ENCODE measurements around the gene DSG3. TPM values are rescaled to one million over a fixed set of nuclear protein-coding genes. Genes with fewer than 3 reads are reported as not detected.

DSG3 gene
- 0.15 TPM for polyA plus RNA-seq
- long read RNA-seq, donor 1, result 0 reads
- long read RNA-seq, donor 2, result 0 reads
- long read RNA-seq, donor 3, result 0 reads
- long read RNA-seq, donor 4, result 0 reads
- long read RNA-seq, donor 5, result 0 reads
- long read RNA-seq, donor 6, result 0 reads
- long read RNA-seq, donor 7, result 0 reads
- long read RNA-seq, donor 8, result 0 reads
- long read RNA-seq, donor 9, result 0 reads
- long read RNA-seq, donor 10, result 0 reads
- long read RNA-seq, donor 11, result 0 reads

DNA sequence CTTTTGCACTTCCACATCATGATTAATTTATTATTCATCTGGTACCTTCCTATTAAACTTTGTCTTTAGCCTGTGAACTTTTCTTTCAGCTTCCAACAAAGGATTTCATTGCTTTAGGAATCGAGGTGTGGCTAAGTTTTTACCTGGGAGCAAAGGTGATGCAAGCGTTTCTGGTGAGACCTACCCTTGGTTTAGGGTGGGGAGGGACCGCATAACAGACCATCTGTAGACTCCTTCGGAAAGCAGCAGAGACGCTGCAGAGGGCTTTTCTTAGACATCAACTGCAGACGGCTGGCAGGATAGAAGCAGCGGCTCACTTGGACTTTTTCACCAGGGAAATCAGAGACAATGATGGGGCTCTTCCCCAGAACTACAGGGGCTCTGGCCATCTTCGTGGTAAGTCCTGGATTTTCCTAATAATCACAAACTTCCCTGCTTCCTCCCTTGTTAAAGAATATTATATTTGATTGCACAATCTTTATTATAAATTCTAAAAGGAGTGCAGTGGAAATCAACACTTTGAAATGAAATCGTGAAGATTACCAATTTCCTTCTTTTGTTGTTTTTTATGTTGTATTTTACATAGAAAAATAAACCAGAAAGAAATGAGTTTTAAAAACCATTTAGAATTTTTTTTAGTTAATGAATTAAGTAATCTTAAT is at the start of gene DSG3:
Gene DSG3 (plus strand): TSS at position 212 of the 662 bp plus-strand sequence. CDS start 137 bp downstream, at position 349.
- Histone ChIP-seq H3K27me3 (ENCODE audit: control insufficient read depth, insufficient read depth, low read length) (no peaks in the 10 kb centered on the region), H3K9me3 (ENCODE audit: control insufficient read depth, low read depth, low read length) (no peaks in the 10 kb centered on the region), H3K4me1 (ENCODE audit: control insufficient read depth, insufficient read depth, low read length) (no peaks in the 10 kb centered on the region), H3K4me3 (ENCODE audit: low read length) (no peak within 1 kb of the TSS), H3K27ac (ENCODE audit: low read length) (no peak within 1 kb of the TSS), H3K36me3 (ENCODE audit: control insufficient read depth, insufficient read depth, low read length) (no peaks in the 10 kb centered on the region)
- 85% methylated on average over 1 of the region's 9 CpGs for WGBS (ENCODE audit: insufficient coverage, low lambda C conversion rate)
- peak in 1 of 2 donors; percentile 22 for DNase-seq

GRCh38 chr18:31398191-31398590 is 49.4 kb upstream of the DSG3 start:
- Histone ChIP-seq H3K9me3 (ENCODE audit: control insufficient read depth, low read depth, low read length) (no peaks in the 10 kb centered on the region), H3K27me3 (ENCODE audit: control insufficient read depth, insufficient read depth, low read length) (no peaks in the 10 kb centered on the region), H3K4me1 (ENCODE audit: control insufficient read depth, insufficient read depth, low read length) (peaks cover 51% of the 10 kb centered on the region), H3K27ac (ENCODE audit: low read length) (no peak overlapping the region), H3K4me3 (ENCODE audit: low read length) (no peak overlapping the region), H3K36me3 (ENCODE audit: control insufficient read depth, insufficient read depth, low read length) (no peaks in the 10 kb centered on the region)
- WGBS (ENCODE audit: insufficient coverage, low lambda C conversion rate), result 80% methylated on average over 1 of the region's 2 CpGs
- DNase-seq, result no peak

DNA sequence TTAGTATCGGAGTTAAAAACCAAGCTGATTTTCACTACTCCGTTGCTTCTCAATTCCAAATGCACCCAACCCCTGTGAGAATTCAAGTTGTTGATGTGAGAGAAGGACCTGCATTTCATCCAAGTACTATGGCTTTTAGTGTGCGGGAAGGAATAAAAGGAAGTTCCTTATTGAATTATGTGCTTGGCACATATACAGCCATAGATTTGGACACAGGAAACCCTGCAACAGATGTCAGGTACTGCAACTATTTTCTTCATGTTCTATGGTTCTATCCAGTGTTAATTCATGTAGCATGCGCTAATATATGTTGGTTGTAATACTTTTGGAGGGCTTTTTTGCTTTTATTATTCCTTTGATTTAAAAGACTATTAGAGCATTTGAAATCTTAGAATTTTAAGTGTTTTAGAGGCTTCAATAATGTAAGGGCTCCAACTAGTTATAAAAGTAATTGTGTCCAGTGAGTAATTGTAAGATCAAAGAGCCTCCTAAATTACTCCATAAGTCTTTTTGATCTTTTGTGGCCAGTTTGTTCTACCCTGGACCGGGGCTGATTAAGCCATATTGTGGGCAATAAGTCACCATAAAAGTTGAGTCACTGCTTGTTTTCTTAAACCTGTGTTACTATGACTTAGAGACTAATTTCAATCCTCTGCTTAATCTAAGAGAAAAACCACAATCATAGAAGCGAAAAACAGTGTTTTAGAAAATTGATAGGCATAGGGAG is 48.1 kb upstream of the DSG3 start:
- Histone ChIP-seq H3K4me1 (ENCODE audit: control insufficient read depth, insufficient read depth, low read length) (peaks cover 51% of the 10 kb centered on the region), H3K27ac (ENCODE audit: low read length) (peak overlapping the region; percentile 71), H3K4me3 (ENCODE audit: low read length) (no peak overlapping the region), H3K27me3 (ENCODE audit: control insufficient read depth, insufficient read depth, low read length) (no peaks in the 10 kb centered on the region), H3K9me3 (ENCODE audit: control insufficient read depth, low read depth, low read length) (no peaks in the 10 kb centered on the region), H3K36me3 (ENCODE audit: control insufficient read depth, insufficient read depth, low read length) (no peaks in the 10 kb centered on the region)
- WGBS (ENCODE audit: insufficient coverage, low lambda C conversion rate), result 17% methylated on average over 1 of the region's 6 CpGs
- DNase-seq, result peak; percentile 69 to 87

- no peaks in the 10 kb centered on the region for H3K9me3 ChIP-seq (ENCODE audit: control insufficient read depth, low read depth, low read length)
- H3K27ac ChIP-seq (ENCODE audit: low read length), result peak overlapping the region; percentile 30
- no peaks in the 10 kb centered on the region for H3K27me3 ChIP-seq (ENCODE audit: control insufficient read depth, insufficient read depth, low read length)
- peak; percentile 42 to 78 for DNase-seq
- 0% methylated on average over 1 of the region's 6 CpGs for WGBS (ENCODE audit: insufficient coverage, low lambda C conversion rate)
- H3K4me1 ChIP-seq (ENCODE audit: control insufficient read depth, insufficient read depth, low read length), result peaks cover 48% of the 10 kb centered on the region
- no peaks in the 10 kb centered on the region for H3K36me3 ChIP-seq (ENCODE audit: control insufficient read depth, insufficient read depth, low read length)
- no peak overlapping the region for H3K4me3 ChIP-seq (ENCODE audit: low read length)
Observed at GRCh38 chr18:31401156-31402025, 46.1 kb upstream of the DSG3 start.

DNA sequence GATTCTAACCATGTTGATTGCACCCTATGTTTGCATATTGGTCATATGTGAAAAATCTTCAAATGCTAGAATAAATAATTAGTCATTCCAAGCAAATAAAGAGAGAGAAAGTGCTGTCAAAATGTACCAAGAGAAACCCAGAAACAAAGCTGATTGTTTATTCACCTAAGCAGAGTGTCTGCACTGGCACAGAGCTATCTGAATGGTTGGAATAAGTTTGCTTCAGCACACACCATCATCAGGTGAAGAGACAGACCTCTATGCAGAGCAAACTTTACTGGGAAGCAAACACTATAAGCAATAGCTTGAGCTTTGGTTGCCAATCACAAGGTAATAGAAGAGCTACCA is 45.5 kb upstream of the DSG3 start:
- H3K9me3 ChIP-seq (ENCODE audit: control insufficient read depth, low read depth, low read length), result no peaks in the 10 kb centered on the region
- no peak overlapping the region for H3K4me3 ChIP-seq (ENCODE audit: low read length)
- H3K27ac ChIP-seq (ENCODE audit: low read length), result peak overlapping the region; percentile 30
- H3K36me3 ChIP-seq (ENCODE audit: control insufficient read depth, insufficient read depth, low read length), result no peaks in the 10 kb centered on the region
- H3K4me1 ChIP-seq (ENCODE audit: control insufficient read depth, insufficient read depth, low read length), result peaks cover 42% of the 10 kb centered on the region
- H3K27me3 ChIP-seq (ENCODE audit: control insufficient read depth, insufficient read depth, low read length), result no peaks in the 10 kb centered on the region
- peak in 1 of 2 donors; percentile 29 for DNase-seq

DNA sequence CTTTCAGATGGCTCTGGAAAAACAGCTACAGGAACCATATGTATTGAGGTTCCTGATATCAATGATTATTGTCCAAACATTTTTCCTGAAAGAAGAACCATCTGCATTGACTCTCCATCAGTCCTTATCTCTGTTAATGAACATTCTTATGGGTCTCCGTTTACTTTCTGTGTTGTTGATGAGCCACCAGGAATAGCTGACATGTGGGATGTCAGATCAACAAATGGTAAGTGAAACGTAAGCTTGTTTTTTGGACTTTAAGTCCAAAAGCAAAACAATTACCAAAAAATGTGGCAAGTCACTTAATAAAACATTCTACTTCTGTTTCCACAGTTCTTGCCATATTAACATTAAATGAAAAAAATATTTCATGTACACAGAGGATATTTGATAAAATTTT is 44.1 kb upstream of the DSG3 start:
- Histone ChIP-seq H3K9me3 (ENCODE audit: control insufficient read depth, low read depth, low read length) (no peaks in the 10 kb centered on the region), H3K4me3 (ENCODE audit: low read length) (no peak overlapping the region), H3K27ac (ENCODE audit: low read length) (no peak overlapping the region), H3K27me3 (ENCODE audit: control insufficient read depth, insufficient read depth, low read length) (no peaks in the 10 kb centered on the region), H3K36me3 (ENCODE audit: control insufficient read depth, insufficient read depth, low read length) (no peaks in the 10 kb centered on the region), H3K4me1 (ENCODE audit: control insufficient read depth, insufficient read depth, low read length) (peaks cover 30% of the 10 kb centered on the region)
- WGBS (ENCODE audit: insufficient coverage, low lambda C conversion rate), result 83% methylated on average over 1 of the region's 2 CpGs
- DNase-seq, result no peak

DNA sequence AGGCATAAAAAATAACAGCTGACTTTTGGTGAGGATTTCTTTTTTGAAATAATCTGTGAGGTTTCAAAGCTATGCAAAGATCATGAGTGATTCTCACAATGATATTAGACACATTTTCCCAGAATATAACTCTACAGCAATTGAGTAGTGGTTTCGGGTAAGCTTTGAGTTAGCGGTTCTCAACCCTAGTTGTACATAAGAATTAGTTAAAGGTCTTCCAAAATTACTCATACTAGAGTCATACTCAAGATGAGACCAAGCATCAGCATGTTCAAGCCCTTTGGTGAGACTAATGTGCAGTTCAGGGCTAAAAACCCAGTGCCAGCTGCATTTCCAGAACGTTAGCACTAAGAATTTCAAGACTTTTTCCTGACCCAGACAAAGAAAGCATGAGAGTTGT is 39.9 kb upstream of the DSG3 start:
- Histone ChIP-seq H3K27me3 (ENCODE audit: control insufficient read depth, insufficient read depth, low read length) (no peaks in the 10 kb centered on the region), H3K36me3 (ENCODE audit: control insufficient read depth, insufficient read depth, low read length) (no peaks in the 10 kb centered on the region), H3K4me3 (ENCODE audit: low read length) (no peak overlapping the region), H3K4me1 (ENCODE audit: control insufficient read depth, insufficient read depth, low read length) (no peaks in the 10 kb centered on the region), H3K27ac (ENCODE audit: low read length) (no peak overlapping the region), H3K9me3 (ENCODE audit: control insufficient read depth, low read depth, low read length) (peaks cover 4% of the 10 kb centered on the region)
- WGBS (ENCODE audit: insufficient coverage, low lambda C conversion rate), result 100% methylated on average over 1 of the region's 3 CpGs
- DNase-seq, result no peak

GRCh38 chr18:31409276-31409675 is 38.3 kb upstream of the DSG3 start:
- peaks cover 4% of the 10 kb centered on the region for H3K9me3 ChIP-seq (ENCODE audit: control insufficient read depth, low read depth, low read length)
- no peak for DNase-seq
- H3K4me3 ChIP-seq (ENCODE audit: low read length), result no peak overlapping the region
- WGBS (ENCODE audit: insufficient coverage, low lambda C conversion rate), result 79% methylated on average over 2 of the region's 4 CpGs
- no peaks in the 10 kb centered on the region for H3K36me3 ChIP-seq (ENCODE audit: control insufficient read depth, insufficient read depth, low read length)
- H3K27ac ChIP-seq (ENCODE audit: low read length), result no peak overlapping the region
- H3K27me3 ChIP-seq (ENCODE audit: control insufficient read depth, insufficient read depth, low read length), result no peaks in the 10 kb centered on the region
- H3K4me1 ChIP-seq (ENCODE audit: control insufficient read depth, insufficient read depth, low read length), result no peaks in the 10 kb centered on the region

GRCh38 chr18:31410716-31411483 is 36.6 kb upstream of the DSG3 start:
- no peak for DNase-seq
- Histone ChIP-seq H3K27ac (ENCODE audit: low read length) (no peak overlapping the region), H3K4me1 (ENCODE audit: control insufficient read depth, insufficient read depth, low read length) (no peaks in the 10 kb centered on the region), H3K27me3 (ENCODE audit: control insufficient read depth, insufficient read depth, low read length) (no peaks in the 10 kb centered on the region), H3K36me3 (ENCODE audit: control insufficient read depth, insufficient read depth, low read length) (no peaks in the 10 kb centered on the region), H3K9me3 (ENCODE audit: control insufficient read depth, low read depth, low read length) (peaks cover 4% of the 10 kb centered on the region), H3K4me3 (ENCODE audit: low read length) (no peak overlapping the region)
- 100% methylated on average over 1 of the region's 37 CpGs for WGBS (ENCODE audit: insufficient coverage, low lambda C conversion rate)
